Hematopoietic multipotent progenitor cell treated with erythropoietin and hydrocortisone succinate and interleukin-3 and kit ligand, for 15 days (in vitro differentiated cells): ENCODE data around the gene KANSL1.
A peak's percentile ranks its signal among the peaks of the same experiment; 100 is the strongest.
"Not testable (repeated sequence)": the region's sequence is repeated elsewhere in the genome, so short reads cannot be mapped to it uniquely, and the experiment has no call there.

Experiments
- DNase-seq: peaks from one replicate; pipeline ENCODE4 v3.0.0-alpha.2; 2015; ENCODE audit warnings: low spot score

The KANSL1 gene

GRCh38 chr17:46109603-46110189, 83.5 kb downstream of the KANSL1 start:
- no peak for DNase-seq

GRCh38 chr17:46108550-46109110, 84.6 kb downstream of the KANSL1 start:
- DNase-seq, result no peak

GRCh38 chr17:46108120-46108519, 85.1 kb downstream of the KANSL1 start:
- no peak for DNase-seq

- no peak for DNase-seq
Measured at GRCh38 chr17:46106966-46107644, 86.1 kb downstream of the KANSL1 start.

GRCh38 chr17:46102806-46103205, 90.4 kb downstream of the KANSL1 start:
- DNase-seq, result not testable (repeated sequence)

GRCh38 chr17:46101785-46102617, 91.2 kb downstream of the KANSL1 start:
- not testable (repeated sequence) for DNase-seq

GRCh38 chr17:46100590-46100989, 92.6 kb downstream of the KANSL1 start:
- no peak for DNase-seq

GRCh38 chr17:46099865-46100264, 93.4 kb downstream of the KANSL1 start:
- no peak for DNase-seq

- DNase-seq, result no peak
Measured at GRCh38 chr17:46097497-46097896, 95.7 kb downstream of the KANSL1 start.

- DNase-seq, result no peak
Measured at GRCh38 chr17:46092991-46093390, 100.2 kb downstream of the KANSL1 start.

GRCh38 chr17:46090871-46091270, 102.4 kb downstream of the KANSL1 start:
- no peak for DNase-seq

- no peak for DNase-seq
Measured at GRCh38 chr17:46089389-46089965, 103.8 kb downstream of the KANSL1 start.

GRCh38 chr17:46088595-46088994, 104.6 kb downstream of the KANSL1 start:
- DNase-seq, result no peak

- not testable (repeated sequence) for DNase-seq
Measured at GRCh38 chr17:46087871-46088270, 105.4 kb downstream of the KANSL1 start.

GRCh38 chr17:46086821-46087220, 106.4 kb downstream of the KANSL1 start:
- no peak for DNase-seq

- DNase-seq, result no peak
Measured at GRCh38 chr17:46085522-46085921, 107.7 kb downstream of the KANSL1 start.

- no peak for DNase-seq
Measured at GRCh38 chr17:46082257-46082656, 111.0 kb downstream of the KANSL1 start.

- DNase-seq, result no peak
Measured at GRCh38 chr17:46081018-46081320, 112.3 kb downstream of the KANSL1 start.

GRCh38 chr17:46080118-46081017, 112.9 kb downstream of the KANSL1 start:
- no peak for DNase-seq

GRCh38 chr17:46078675-46079074, 114.6 kb downstream of the KANSL1 start:
- peak; percentile 50 for DNase-seq

GRCh38 chr17:46074540-46074939, 118.7 kb downstream of the KANSL1 start:
- DNase-seq, result no peak
